GM18861 (cell line): ENCODE measurements around the gene YARS1.
"Not testable (repeated sequence)": the region's sequence is repeated elsewhere in the genome, so short reads cannot be mapped to it uniquely, and the experiment has no call there.

Source experiments
- ATAC-seq: cut with Tn5 transposase; IDR thresholded peaks from one replicate; pipeline ENCODE4 v1.9.1; 2021; ENCODE audit not compliant: unreplicated experiment

Gene YARS1

DNA sequence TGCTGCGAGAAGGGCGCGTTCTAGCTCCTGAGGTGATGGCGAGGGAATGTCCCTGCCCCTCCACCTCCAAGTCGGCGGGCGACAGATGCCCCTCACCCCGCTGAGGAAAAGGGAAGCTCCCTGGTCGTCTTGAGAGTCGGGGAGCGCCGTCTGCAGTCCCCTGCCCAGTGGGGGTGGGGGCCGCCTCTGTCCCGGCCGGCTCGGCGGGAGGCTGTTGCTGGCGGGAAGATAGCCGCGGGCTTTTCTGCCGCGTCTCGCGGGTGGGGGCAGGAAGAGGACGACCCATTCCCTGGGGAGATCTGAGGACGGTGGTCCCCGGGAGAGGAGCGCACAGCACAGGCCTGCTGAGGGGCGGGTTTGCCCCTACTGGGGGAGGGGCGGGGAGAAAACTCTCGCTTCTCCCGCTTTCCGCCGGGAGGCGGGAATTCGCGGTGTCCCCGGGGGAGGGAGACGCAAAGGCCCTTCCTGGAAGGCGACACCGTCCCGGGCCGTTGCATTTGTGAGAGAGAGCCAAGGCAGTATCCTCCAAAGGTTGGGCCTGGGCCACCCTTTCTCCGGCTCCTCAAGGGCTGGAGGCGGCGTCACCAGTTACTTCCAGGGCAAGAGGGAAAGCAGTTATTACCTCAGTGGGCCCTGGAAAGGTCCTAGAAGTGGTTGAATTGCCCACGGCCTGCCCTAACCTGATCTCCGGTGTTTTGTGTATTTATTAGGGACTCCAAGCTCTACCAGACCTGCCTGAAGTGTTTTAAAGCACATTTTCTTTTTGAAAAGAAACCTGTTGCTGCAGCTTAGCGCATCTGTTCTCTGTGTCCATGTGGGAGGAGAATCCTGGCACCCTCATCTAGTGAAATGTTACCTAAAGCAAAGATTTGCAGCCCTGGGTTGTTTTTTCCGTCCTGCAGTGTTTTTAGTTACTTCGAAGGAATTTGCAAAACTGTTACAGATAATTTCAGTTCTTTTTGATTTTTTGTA is 943 bp upstream of the YARS1 start:
- ATAC-seq: peak; percentile 13

DNA sequence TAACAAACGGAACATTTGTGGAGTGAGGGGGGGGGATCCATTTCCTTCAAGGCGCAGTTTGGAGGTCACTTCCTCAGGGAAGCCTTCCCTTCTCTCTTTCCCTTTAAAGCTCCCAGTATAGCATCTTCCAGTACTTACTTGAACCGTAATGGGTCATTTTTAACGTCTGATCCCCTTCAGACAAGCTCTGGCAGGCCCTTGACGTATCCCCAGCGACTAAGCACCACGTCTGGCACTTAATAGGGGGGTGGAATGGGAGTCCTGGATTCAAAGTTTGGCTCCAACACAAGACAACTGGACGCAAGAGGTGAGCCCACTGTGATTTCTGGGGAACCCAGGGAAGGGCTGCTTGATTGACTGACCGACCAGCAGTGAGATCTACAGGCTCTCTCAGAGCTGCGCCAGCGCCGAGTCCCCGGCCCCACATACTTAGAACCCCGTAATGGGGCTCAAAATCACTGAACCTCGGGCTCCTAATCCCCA is 441 bp downstream of the YARS1 start:
- ATAC-seq: no peak

DNA sequence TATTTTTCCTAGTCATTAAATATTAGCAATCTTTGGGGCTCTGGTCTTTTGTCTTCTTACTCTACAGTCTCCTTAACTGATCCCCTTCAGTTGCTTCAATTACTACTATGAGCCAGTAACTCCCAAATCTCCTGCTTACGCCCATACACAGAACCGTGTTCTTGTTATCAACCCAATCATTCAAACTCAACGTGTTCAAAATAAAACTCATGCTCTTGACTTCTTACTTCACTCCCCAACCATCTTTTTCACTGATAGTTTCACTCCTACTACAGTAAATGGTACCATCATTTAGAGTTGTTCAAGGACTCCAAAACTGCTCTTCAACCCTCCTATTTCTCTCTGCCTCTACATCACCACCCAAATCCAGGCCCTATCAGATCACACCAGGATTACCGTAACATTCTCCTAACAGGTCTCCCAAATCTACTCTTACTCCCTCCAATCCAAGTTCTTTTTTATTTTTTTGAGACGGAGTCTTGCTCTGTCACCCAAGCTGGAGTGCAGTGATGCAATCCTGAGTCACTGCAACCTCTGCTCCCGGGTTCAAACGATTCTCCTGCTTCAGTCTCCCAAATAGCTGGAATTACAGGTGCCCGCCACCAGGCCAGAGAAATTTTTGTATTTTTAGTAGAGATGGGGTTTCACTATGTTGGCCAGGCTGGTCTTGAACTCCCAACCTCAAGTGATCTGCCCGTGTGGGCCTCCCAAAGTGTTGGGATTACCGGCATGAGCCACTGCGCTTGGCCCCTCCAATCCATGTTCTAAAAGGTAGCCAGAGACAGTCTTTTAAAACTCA is 3.0 kb downstream of the YARS1 start:
- no peak for ATAC-seq

DNA sequence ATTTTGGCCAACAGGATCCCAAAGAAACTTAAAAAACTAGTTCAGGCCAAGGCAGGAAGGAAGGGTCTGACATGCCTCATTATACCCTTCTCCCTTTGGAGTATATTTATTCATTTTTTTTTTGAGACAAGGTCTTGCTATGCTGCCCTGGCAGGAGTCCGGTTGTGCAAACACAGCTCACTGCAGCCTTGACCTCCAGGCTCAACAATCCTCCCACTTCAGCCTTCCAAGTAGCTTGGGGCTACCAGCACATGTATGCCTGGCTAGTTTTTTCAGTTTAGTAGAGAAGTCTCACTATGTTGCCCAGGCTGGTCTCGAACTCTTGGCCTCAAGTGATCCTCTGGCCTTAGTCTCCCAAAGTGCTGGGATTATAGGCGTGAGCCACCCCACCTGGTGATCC is 5.2 kb downstream of the YARS1 start:
- no peak for ATAC-seq

DNA sequence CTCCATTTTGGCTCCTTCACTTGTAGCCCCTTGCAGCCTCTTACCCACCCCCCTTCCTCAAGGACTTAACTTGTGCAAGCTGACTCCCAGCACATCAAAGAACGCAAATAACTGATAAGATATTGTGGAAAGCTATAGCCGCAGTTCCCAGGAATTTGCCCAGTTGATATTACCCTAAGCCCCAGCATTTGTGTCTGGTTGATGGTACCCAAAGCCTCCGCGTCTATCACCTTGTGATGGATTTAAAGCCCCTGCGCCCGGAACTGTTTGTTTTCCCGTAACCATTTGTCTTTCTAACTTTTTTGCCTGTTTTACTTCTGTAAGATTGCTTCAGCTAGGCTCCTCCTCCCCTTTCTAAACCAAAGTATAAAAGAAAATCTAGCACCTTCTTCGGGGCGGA is 5.9 kb downstream of the YARS1 start:
- ATAC-seq: no peak

DNA sequence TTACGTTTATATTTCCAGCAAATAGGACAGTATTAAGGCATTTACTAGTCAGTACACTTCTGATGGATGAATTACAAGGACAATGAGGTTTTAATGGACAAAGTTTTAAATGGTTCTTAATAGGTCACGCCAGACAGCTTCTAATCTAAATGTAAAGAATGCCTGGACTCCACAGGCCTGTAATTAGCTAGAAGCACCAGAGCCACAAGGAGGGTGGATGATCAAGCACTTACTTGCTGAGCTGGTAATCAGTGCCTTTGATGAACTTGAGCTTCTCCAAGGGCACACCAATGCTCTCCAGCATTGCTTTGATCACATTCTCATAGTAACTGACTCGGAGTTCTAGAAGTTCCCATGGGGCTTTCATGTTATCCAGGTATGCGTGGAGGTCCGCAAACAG is 6.8 kb downstream of the YARS1 start:
- no peak for ATAC-seq

DNA sequence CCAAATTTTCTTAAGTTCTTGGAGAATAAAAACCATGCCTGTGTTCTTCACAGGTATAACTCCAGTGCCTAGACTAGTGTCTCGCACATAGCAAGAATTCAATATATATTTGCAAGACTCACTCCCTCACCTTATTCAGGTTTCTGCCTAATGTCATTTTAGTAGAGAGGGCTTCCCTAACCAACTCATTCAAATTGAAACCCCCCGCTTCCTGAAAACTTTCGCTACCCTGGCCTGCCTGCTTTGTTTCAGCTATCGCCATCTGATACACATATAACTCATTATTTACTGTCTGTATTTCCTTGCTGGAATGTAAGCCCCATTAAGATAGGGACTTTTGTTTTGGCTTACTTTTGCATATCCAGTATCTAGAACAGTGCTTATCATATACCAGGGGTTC is 8.6 kb downstream of the YARS1 start:
- ATAC-seq: no peak

DNA sequence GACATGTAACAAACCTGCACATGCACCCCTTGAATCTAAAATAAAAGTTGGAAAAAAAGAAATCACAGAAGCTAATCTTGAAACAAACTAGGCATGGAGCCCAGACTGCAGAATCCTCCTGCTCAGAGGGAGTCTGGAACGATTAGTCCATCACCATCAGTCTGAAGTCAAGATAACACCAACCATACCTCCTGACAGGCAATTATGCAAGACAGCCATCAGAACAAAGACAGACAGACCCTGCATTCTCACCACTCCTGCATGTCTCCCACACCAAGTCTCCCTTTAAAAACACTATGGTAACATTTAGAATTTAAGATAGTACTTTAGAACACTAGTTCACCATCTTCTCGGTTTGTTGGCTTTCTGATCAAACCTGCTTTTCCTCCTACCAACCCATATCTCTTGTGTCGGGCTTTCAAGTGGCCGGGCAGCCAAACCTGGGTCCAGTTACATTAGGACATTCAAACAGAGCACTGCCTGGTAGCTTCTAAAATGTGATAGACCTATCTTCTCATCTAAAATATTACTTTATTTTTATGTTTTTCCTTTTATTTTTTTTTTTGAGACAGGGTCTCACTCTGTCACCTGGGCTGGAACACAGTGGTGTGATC is 10.1 kb downstream of the YARS1 start:
- no peak for ATAC-seq

DNA sequence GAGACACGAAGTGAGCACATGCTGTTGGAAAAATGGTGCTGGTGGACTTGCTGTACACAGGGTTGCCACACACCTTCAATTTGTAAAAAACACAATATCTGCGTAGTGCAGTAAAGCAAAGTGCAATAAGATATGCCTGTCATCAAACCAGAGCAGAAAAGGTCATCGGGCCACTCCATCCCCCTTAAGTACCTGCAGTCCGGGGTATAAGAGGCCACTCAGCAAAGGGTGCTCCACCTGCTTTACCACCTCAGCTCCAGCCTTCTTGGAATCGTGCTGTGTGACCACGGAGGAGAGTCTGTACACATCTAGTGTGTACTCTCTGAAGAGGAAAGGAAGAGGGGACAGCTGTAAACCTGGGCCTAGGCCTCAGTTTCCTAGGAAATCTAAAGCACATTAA is 10.9 kb downstream of the YARS1 start:
- no peak for ATAC-seq

DNA sequence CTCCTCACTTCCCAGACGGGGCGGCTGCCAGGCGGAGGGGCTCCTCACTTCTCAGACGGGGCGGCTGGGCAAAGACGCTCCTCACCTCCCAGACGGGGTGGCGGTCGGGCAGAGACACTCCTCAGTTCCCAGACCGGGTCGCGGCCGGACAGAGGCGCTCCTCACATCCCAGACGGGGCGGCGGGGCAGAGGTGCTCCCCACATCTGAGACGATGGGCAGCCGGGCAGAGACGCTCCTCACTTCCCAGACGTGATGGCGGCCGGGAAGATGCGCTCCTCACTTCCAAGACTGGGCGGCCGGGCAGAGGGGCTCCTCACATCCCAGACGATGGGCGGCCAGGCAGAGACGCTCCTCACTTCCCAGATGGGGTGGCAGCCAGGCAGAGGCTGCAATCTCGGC is 12.7 kb downstream of the YARS1 start:
- ATAC-seq: not testable (repeated sequence)

DNA sequence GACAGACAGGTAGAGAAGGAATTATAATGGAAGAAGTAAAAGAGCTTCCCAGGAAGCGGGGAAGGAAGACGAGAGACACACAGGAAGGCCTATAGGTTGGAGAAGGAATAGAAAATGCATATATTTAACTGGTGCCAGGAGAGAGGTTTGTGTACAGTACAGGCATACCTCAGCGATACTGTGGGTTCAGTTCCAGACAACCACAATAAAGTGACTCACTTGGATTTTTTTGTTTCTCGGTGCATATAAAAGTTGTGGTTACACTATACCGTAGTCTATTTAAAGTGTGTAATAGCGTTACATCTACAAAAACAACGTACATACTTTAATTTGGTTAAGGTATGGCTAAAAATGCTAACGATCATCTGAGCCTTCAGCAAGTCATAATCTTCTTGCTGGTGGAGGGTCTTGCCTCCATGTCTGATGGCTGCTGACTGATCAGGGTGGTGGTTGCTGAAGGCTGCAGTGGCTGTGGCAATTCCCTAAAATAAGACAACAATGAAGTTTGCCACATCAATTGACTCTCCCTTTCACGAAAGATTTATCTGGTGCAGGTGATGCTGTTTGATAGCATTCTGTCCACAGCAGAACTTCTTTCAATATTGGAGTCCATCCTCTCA is 16.0 kb downstream of the YARS1 start:
- no peak for ATAC-seq

DNA sequence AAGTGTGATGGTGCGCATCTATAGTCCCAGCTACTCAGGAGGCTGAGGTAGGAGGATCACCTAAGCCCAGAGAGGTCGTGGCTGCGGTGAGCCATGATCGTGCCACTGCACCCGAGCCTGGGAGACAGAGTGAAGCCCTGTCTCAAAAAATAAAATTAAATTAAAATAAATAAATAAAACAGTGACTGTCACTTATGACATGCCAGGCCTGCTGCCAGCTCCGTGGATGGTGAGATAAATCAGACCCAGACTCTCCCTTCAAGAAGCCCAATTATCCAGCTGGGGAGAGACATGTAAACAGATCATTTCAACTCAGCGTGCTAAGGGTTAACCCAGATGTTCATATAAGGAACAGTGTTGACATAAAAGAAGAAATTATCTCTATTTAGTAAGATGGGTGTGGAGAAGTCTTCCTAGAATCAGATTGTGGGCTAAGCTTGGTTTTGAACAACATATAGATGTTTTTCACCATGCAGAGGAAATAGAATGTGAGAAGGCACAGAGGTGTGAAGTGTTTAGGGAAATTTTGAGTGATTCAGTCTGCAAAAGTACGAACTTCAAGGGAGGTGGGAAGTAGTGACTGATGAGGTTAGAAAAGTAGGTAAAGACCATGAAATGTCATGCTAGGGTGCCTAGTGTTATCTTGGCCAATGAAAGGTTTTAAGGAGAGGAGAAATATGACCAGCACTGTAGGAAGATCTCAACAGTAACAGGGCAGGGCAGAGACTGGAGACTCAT is 18.3 kb downstream of the YARS1 start:
- no peak for ATAC-seq

DNA sequence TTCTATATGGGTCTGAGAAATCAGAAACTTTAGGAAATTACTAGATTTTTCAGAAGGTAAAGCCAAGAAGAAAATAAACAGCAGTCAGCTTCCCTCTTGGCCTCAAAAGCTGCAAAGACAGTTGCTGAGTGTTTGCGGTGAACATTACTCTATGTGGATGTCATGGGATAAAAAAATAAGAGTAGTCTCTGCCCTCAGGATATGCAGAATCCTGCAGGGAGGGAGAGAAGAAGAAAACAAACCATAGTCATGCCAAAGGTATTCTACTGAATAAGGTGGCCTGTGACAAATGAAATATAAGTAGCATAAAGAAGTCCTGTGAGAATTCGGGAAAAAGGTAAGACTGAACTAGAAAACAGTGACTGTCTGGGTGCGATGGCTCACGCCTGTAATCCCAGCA is 19.0 kb downstream of the YARS1 start:
- ATAC-seq: no peak

DNA sequence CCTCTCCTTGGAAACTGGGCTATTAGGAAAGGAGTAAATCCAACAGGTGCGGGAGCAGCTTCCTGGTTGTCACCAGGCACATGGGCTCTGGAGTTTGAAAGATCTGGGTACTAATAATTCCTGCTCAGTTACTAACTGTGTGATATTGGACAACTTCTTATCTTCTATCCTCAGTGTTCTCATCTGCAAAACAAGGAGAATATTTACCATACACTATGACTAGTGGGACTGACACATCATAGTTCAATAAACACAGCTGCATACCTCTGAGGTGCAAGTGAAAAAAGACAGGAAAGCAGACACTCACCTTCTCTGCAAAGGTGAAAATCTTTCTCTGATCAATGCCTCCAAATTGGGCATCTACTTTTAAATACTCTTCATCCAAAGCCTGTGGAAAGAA is 19.7 kb downstream of the YARS1 start:
- no peak for ATAC-seq

DNA sequence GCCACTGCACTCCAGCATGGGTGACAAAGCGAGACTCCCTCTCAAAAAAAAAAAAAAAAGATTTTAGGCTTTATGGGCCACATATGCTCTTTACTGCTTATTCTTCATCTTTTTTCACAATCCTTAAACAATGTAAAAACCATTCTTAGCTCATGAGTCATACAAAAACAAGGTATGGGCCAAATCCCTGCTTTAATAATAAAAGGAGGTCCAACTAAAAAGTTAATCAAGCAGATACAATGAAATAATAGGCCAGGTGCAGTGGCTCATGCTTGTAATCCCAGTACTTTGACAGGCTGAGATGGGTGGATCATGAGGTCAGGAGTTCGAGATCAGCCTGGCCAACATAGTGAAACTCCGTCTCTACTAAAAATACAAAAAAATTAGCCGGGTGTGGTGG is 21.4 kb downstream of the YARS1 start:
- ATAC-seq: not testable (repeated sequence)

DNA sequence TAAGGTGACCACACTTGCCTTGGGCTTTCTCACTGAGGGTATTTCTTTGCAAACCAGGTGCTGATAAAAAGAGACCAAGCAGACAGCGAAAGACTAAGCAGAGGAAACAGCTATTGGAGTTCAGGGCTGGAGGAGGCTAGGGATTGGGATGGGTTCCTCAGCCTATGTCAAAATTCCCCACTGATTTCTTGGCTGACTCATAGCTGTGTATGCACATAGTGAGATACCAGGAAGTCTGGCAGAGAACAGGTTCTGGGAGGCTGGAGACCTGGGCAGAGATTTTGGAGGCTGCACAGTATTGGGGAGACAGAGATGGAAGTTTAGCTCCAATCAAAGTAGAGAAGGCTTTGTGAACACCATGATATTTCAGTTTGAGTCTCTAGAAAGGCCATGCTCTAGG is 25.3 kb downstream of the YARS1 start:
- no peak for ATAC-seq

DNA sequence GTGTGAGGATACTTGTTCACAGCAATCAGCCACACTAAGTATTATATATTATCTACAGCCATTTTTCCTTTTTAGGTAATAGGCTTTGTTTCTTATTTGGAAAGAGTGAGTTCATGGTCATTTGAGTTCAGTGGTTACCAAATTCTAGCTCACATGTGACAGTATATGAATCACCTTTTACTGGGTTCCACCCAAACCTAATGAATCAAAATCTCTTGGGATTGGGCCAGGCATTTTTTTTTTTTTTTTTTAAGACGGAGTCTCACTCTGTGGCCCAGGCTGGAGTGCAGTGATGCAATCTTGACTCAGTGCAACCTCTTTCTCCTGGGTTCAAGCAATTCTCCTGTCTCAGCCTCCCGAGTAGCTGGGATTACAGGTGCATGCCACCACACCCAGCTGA is 27.8 kb downstream of the YARS1 start:
- not testable (repeated sequence) for ATAC-seq

DNA sequence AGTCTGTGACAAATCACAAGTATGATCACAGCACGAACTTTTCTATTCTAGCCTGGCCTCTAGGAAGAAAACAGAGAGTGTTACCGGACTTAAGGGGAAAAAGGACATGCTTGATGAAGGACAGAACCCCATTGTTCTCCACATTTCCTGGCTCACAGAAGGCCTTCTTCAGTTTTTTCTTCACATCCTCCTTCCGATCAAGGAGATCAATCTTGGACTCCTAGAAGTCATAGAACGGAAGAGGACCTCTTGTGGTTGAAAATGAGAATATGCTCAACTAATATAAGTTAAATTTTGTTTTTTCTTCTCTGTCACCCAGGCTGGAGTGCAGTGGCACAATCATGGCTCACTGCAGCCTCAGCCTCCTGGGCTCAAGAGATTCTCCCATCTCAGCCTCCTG is 30.3 kb downstream of the YARS1 start:
- ATAC-seq: no peak

DNA sequence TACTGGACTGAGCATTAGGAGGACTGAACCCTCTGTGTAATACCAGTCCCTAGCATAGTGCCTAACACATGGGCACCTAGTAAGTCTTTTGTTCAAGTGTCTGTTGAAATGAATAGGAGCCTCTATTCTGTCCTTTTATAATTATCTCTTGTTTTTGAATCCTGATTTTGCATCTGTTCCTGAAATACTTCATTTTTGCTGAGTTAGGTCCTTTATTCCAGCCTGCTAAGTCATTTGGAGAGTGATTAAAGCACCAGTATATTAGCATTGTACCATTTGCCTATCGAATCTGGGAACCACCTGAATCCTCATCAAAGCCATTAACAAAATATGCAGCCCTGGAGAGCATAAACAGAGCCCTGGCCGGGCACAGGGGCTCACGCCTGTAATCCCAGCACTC is 32.3 kb downstream of the YARS1 start:
- ATAC-seq: no peak

DNA sequence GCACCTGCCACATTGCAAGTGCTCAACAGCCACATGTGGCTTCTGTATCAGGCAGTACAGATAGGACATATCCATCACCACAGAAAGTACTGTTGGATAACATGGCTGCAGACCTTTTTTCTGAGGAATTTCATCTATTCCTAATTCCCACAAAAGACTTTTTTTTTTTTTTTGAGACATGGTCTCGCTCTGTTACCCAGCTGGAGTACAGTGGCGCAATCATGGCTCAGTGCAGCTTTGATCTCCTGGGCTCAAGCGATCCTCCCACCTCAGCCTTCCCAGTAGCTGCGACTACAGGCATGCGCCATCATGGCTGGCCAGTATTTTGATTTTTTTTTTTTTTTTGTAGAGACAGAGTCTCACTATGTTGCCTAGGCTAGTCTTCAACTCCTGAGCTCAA is 33.3 kb downstream of the YARS1 start:
- no peak for ATAC-seq
